Measurements from ENCODE around the gene B3GALT5.

Gene B3GALT5

DNA sequence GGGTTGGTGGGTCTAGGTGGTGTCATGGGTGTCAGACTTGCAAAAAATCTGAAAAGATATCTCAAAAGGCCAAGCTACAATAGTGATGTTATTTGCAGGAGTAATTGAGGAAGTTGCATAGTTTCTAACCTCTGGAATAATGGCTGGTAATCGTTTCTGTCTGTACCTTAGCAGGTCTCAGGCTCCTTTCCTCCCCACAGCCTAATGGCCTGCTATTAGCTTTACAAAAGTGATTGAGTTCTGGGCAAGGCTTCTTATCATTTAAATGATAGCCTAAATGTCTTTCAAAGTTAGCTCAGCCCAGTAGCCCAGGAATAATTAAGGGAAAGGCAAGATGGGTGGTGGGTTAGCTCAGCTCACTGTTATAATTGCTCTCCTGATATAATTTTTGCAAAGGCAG lies 94.6 kb downstream of the B3GALT5 start:
- no peak for DNase-seq

DNA sequence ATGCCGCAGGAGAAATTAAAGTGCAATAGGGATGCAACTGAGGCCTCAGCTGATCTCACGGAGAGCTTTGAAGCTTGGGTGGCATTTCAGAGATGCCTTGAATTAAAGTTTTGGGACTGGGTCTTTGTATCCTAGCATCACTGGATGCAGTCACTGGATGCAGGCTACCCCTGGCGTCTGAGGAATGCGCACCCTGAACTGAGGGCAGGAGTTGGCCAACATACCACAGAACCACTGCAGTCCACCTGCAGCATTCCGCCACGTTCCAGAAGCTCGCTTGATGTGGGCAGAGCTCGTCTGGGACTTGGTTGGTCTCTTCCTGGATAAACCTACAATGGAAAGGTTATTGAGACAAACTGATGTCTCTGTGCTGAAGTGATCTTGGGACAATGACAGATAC lies 98.1 kb downstream of the B3GALT5 start:
- DNase-seq: no peak

DNA sequence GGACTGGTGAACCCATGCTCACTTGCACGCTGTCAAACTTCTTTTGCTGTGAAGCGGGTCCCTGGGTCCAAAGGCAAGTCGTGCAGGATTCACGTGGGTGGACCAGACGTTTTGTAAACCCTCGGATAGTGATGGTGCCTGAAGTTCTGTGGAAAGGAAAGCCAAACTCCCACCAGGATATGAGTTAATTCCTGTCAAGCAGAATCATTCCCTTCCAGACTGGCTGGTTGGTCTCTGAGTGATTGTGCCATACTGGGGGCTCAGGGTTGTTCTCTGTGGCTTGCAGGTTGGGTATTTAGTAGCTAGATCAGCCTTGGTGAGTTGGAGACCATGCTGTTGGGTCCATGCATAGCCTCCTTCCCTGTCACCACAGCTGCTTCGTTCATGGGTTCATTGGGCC lies 99.5 kb downstream of the B3GALT5 start:
- DNase-seq: no peak

DNA sequence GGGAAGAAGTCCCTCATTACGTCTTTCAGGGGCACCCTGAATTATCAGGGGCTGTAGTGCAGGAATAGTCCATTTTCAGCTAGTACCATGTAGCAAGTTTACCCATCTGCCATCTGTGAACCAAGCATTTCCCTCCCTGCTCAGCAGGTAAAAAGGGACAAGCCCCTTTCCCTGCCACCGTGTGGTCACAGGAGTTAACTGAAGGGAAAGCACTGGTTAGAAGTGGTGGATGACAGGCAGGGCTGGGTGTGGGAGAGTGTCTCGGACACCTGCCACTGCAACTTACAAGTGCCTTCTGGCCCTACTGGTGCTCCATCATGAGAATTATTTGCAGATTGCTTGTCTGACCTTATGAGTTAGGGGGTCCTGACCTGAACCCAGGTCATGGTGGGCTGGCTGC lies 100.2 kb downstream of the B3GALT5 start:
- no peak for DNase-seq

DNA sequence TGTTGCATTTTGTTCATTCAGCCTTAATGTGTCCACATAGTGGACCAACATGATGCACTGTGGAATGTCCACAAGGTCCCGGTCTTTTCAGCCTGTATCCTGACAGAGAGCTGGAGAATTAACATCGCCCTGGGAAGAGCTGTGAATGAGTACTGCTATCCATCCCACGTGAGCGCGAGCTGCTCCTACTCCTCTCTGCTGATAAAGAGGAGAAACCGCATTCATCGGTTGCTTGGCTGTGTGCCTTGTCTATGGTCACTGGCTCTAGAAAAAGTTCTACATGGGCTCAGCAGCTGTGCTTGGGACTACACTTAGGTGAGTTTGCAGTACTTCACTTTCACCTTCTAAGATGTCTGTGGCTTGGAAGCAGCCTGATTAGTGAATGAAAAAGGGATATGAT lies 101.2 kb downstream of the B3GALT5 start:
- no peak for DNase-seq

DNA sequence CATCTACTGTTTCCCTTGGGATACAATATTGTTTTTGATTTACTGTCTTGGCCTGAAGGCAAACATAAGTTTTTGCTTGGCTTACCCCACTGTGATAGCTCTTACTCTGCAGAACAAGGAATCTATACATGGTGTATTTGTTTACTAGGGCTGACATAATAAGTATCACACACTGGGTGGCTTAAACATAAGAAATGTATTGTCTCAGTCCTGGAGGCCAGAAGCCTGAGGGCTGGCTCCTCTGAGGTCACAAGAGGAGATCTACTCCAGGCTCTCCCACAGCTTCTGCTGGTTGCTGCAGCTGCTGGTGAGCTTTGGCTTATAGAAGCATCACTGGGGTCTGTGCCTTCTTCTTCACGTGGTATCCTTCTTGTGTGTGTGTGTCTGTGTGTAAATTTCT lies 101.6 kb downstream of the B3GALT5 start:
- no peak for DNase-seq

DNA sequence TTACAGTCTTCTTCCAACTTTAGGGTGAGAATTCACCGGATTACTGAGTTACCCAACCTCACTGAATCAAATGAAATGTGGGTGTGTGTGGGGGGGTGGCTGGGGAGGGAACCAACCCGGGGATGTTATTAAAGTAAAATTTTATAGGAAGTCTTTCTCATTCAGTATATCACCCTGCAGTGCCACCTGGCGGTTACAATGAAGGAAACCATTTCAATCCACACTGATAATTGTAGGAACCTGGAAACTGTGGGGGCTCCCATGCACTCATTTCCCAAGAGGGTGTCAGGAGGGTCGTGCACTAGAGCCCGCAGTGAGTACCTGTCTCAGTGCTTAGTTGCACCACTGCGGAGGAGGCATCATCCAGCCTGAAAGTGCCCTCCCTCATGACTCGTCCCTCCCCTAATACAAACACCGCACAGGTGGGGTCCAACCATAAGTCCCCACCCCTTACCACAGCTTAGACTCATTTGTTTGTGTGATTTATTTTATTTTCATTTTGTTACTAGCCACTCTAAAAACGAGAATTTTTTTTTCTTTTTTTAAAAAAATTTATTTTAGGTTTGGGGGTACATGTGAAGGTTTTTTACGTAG lies 103.2 kb downstream of the B3GALT5 start:
- DNase-seq: peak; percentile 4

DNA sequence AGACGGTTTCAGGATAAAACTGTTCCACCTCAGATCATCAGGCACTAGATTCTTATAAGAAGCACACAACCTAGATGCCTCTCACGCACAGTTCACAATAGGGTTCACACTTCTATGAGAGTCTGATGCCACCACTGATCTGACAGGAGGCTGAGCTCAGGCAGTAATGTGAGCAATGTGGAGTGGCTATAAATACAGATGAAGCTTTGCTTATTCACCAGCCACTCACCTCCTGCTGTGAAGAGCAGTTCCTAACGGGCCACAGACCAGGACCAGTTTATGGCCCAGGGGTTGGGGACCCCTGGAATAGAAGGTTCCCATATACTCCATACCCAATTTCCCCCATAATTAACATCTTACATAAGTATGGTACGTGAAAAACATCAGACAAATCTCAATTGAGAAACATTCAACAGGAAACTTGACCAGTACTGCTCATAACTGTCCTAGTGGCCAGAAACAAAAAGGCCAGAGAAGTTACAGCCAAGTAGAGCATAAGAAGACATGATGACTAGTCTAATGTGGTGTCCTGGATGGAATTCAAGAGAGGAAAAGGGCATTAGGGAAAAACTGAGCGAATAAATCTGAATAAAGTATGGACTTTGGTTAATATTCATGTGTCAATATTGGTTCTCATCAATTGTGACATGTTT lies 107.5 kb downstream of the B3GALT5 start:
- DNase-seq: no peak

DNA sequence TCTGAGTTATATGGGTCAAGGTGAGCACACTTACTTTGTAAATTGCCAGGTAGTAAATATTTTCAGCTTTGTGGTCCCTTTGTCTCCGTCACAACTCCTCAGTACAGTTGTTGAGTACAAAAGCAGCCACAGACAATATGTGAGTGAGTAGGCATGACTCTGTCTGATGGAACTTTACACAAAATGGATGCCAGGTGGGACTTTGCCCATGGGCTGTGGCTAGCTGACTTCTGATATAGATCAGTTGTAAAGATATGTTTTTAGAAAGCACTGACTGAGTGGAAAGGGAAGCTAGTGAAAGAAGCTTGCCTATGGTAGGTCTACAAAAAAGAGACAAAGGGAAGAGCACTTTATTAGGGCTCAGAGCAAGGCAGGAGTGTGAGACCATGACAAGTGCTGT lies 109.1 kb downstream of the B3GALT5 start:
- DNase-seq: no peak

Measured in T-helper 9 cell (primary cell).